Measurements from ENCODE around the gene RDH8. TPM values are rescaled to one million over a fixed set of nuclear protein-coding genes. Genes with fewer than 3 reads are reported as not detected.
"Not testable (repeated sequence)": the region's sequence is repeated elsewhere in the genome, so short reads cannot be mapped to it uniquely, and the experiment has no call there.

Gene RDH8
- total RNA-seq, 1 donor from 2014 or later: not detected

- no peak for DNase-seq (ENCODE audit: low read depth in 2 of 2)
These were observed 7.5 kb upstream of the RDH8 start for GRCh38 chr19:10005632-10006334.

DNA sequence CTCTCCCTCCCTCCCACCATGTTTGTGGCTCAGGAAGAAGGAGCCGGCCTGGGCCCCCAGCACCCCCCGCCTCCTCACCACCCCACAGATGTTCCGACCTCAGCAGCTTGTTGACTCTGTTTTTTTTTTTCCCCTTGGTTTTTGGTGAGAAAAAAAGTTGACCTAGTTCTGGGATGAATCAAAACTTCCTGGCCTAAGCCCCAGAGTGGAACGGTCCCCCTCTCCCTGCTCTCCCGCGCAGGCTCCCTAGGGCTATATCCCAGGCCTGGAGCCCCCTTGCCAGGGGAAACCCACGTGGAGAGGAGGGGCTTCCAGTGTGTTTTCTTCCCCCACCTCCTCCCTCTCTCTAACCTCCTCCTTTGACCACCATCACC lies 7.0 kb upstream of the RDH8 start:
- DNase-seq (ENCODE audit: low read depth in 2 of 2): peak in 1 of 2 donors; percentile 43

GRCh38 chr19:10006752-10007323 lies 6.4 kb upstream of the RDH8 start:
- DNase-seq (ENCODE audit: low read depth in 2 of 2): no peak

- DNase-seq (ENCODE audit: low read depth in 2 of 2): peak in 1 of 2 donors; percentile 34
These were observed 5.7 kb upstream of the RDH8 start for GRCh38 chr19:10007371-10008183.

- no peak for DNase-seq (ENCODE audit: low read depth in 2 of 2)
These were observed 5.0 kb upstream of the RDH8 start for GRCh38 chr19:10008184-10008765.

DNA sequence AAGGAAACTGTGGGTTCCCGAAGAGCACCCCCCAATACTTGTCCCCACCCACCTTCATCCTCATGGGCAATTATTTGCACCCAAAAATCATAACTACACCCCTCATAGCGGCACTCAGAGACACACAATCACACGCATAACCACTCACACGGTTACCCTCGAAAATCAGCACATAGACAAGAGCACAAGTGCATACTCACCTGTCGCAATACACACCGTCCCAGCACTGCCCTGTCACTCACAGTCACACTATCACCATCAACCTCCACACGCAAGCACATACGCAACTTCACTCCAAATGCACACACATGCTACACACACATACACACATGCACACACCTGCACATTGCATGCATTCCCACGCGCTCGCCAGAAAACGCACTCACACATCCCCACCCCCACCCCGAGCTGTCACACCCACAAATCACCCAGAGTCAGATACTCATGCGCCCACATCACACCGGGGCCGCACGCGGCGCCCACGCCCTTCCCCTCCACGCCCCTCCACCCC lies 3.5 kb upstream of the RDH8 start:
- DNase-seq (ENCODE audit: low read depth in 2 of 2): no peak

DNA sequence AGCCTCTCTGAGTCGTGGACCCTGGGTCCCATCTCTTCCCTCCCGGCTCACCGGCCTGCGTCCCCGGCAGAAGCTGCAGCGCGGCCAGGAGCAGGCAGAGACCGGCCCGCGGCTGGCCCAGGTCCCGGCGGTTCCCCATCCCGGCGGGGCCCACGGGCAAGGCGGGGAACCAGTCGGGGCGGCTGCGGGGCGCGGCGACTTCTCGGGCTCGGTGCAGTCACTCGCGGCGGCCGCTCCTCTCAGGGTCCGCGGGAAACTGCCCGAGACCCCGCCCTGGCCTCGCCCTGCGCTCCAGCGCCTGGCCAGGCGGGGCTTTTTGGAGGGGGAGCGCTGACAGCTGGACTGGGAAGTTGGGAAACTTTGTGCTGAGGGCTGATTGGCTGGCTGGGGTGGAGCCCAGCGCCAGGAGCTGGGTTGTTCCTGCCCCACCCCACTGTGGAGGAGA lies 3.0 kb upstream of the RDH8 start, which contains the start of gene COL5A3:
Gene COL5A3 (minus strand): TSS at position 258 of the 445 bp plus-strand sequence. CDS start 119 bp downstream, at position 139.
- DNase-seq (ENCODE audit: low read depth in 2 of 2): no peak

DNA sequence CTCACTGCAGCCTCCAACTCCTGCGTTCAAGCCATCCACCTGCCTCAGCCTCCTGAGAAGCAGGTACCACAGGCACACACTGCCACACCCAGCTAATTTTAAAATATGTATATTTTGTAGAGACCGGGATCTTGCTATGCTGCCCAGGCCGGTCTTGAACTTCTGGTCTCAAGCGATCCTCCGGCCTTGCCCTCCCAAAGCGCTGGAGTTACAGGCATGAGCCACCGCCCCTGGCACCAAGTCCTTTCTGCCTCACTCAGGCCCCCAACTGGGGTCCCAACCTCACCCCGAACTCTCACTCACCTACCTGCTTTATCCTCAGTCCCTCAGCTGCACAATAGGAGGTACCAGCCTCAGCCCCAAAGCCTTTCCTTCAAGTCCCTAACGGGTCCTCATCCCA lies 2.3 kb upstream of the RDH8 start:
- no peak for DNase-seq (ENCODE audit: low read depth in 2 of 2)

DNA sequence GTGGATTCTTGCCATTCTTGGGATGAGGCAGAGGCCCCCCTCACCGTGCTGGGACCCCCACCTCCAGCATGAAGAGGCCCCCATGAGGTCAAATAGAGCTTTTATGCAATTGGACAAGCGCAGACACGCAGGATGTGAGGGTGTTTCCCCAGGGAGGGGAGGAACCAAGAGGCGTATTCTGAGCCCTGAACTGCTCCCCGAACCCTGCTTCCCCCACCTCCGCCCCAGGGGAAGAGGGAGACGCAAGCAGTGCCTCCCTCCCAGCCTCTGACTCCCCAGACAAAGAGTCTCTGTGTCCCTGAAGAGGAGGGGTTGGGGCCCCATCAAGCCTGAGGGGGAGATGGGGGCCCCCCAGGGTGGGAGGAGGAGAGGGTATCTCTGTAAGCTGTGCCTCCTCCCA lies 1.3 kb upstream of the RDH8 start:
- DNase-seq (ENCODE audit: low read depth in 2 of 2): no peak

GRCh38 chr19:10013834-10014618 lies 743 bp downstream of the RDH8 start:
- DNase-seq (ENCODE audit: low read depth in 2 of 2): no peak

GRCh38 chr19:10018263-10018662 lies 5.0 kb downstream of the RDH8 start:
- DNase-seq (ENCODE audit: low read depth in 2 of 2): peak in 1 of 2 donors; percentile 42

GRCh38 chr19:10018786-10019185 lies 5.5 kb downstream of the RDH8 start:
- DNase-seq (ENCODE audit: low read depth in 2 of 2): no peak

- DNase-seq (ENCODE audit: low read depth in 2 of 2): no peak
These were observed 6.0 kb downstream of the RDH8 start for GRCh38 chr19:10019246-10019645.

DNA sequence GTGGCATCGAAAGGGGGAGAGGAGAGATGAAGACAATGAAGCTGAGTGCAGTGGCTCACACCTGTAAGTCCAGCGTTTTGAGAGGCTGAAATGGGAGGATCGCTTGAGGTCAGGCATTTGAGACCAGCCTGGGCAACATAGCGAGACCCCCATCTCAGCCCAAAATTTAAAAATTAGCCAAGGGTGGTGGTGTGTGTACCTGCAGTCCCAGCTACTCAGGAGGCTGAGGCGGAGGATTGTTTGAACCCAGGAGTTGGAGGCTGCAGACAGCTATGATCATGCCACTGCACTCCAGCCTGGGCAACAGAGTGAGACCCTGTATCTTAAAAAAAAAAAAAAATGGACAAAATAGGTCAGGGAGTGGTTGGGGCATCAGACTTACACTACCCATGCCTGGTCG lies 7.6 kb downstream of the RDH8 start:
- no peak for DNase-seq (ENCODE audit: low read depth in 2 of 2)

- no peak for DNase-seq (ENCODE audit: low read depth in 2 of 2)
These were observed 8.2 kb downstream of the RDH8 start for GRCh38 chr19:10021446-10021845.

GRCh38 chr19:10021863-10022262 lies 8.6 kb downstream of the RDH8 start:
- DNase-seq (ENCODE audit: low read depth in 2 of 2): peak in 1 of 2 donors; percentile 44

DNA sequence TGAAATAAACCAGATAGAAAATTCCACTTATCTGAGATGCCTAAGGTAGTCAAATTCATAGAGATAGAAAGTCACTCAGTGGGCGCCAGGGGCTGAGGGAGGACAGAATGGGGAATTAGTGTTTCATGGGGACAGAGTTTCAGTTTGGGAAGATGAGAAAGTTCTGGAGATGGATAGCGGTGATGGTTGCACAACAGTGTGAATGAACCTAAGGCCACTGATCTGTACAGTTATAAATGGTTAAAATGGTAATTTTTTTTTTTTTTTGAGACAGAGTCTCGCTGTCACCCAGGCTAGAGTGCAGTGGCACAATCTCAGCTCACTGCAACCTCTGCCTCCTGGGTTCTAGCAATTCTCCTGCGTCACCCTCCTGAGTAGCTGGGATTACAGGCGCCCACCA lies 9.8 kb downstream of the RDH8 start:
- not testable (repeated sequence) for DNase-seq (ENCODE audit: low read depth in 2 of 2)

DNA sequence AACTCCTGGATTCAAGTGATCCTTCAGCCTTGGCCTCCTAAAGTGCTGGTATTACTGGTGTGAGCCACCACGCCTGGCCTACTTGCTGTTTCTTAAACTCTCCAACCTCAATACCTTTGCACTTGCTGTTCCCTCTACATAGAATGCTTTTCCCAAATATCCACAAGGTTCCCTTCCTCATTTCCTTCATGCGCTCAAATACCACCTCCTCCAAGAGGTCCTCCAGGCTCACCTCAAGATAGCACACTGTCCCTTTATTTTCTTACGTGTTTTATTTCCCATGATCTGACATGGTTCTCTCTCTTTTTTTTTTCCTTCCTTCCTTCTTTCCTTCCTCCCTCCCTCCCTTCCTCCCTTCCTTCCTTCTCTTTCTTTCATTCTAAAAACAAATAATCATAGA lies 13.5 kb downstream of the RDH8 start:
- DNase-seq (ENCODE audit: low read depth in 2 of 2): no peak

- peak; percentile 94 to 95 for DNase-seq (ENCODE audit: low read depth in 2 of 2)
These were observed 14.1 kb downstream of the RDH8 start for GRCh38 chr19:10027158-10027997.

- no peak for DNase-seq (ENCODE audit: low read depth in 2 of 2)
These were observed 20.3 kb downstream of the RDH8 start for GRCh38 chr19:10033614-10034013.

Measured in lung microvascular endothelial cell (primary cell).